ENCODE data around the gene PLXDC1.
"Not testable (repeated sequence)": the region's sequence is repeated elsewhere in the genome, so short reads cannot be mapped to it uniquely, and the experiment has no call there.

The PLXDC1 gene

DNA sequence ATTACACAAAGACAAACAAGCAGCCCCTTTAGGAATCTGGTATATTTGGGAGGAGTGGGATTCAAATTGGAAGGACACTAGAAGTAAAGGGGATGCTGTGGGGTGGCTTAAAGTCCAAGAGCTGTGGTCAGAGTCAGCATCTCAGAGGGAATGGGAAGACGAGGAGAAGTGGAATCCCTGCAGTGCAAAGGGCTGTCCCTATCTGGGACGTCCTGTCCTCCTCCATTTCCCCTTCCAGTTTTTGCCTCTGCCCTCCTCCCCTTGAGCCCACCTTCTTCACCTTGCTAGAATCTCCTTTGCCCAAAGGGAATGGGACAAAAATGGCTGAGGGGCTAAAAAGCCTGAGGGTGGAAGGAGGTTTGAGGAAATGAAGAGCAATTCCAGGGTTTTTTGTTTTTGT, 4.2 kb upstream of the PLXDC1 start:
- DNase-seq (ENCODE audit: low read depth in 2 of 2), result no peak

- peak; percentile 82 to 96 for DNase-seq (ENCODE audit: low read depth in 2 of 2)
Measured at GRCh38 chr17:39153599-39154051, 2.2 kb upstream of the PLXDC1 start.

- DNase-seq (ENCODE audit: low read depth in 2 of 2), result no peak
Measured at GRCh38 chr17:39151943-39152818, 744 bp upstream of the PLXDC1 start.

GRCh38 chr17:39150795-39151149, 665 bp downstream of the PLXDC1 start:
- no peak for DNase-seq (ENCODE audit: low read depth in 2 of 2)

- no peak for DNase-seq (ENCODE audit: low read depth in 2 of 2)
Measured at GRCh38 chr17:39150104-39150634, 1.3 kb downstream of the PLXDC1 start.

- DNase-seq (ENCODE audit: low read depth in 2 of 2), result no peak
Measured at GRCh38 chr17:39147221-39148185, 3.9 kb downstream of the PLXDC1 start.

GRCh38 chr17:39146273-39146672, 5.2 kb downstream of the PLXDC1 start:
- no peak for DNase-seq (ENCODE audit: low read depth in 2 of 2)

GRCh38 chr17:39145143-39145542, 6.3 kb downstream of the PLXDC1 start:
- DNase-seq (ENCODE audit: low read depth in 2 of 2), result no peak

GRCh38 chr17:39144416-39144840, 7.0 kb downstream of the PLXDC1 start:
- no peak for DNase-seq (ENCODE audit: low read depth in 2 of 2)

GRCh38 chr17:39143552-39144093, 7.8 kb downstream of the PLXDC1 start:
- no peak for DNase-seq (ENCODE audit: low read depth in 2 of 2)

DNA sequence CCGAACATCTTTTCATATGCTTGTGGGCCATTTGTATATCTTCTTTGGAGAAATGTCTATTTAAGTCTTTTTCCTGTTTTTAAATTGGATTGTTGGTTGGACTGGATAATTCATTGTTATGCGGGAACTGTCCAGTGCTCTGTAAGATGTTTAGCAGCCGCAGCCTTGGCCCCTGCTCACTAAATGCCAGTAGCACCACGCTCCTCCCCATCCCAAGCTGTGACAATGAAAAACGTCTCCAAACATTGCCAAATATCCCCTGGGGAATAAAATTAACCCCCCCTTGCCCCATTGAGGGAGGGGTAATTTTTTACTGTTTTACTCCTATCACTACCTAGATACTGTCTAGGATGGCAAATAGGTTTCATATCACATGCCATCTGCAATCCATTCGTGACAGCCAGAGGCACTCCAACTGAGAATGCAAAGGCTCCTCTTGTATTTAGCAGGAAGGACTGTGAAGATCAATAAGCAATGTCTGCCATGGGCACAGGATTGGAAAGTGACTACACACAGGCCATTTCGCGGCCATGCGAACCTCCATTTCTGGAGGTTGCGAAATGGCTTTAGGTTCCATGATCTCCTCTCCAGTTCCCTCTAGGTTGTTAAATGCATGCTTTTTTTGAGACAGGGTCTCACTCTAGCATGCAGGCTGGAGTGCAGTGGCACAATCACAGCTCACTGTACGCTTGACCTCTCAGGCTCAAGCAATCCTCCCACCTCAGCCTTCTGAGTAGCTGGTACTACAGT, 9.3 kb downstream of the PLXDC1 start:
- no peak for DNase-seq (ENCODE audit: low read depth in 2 of 2)

DNA sequence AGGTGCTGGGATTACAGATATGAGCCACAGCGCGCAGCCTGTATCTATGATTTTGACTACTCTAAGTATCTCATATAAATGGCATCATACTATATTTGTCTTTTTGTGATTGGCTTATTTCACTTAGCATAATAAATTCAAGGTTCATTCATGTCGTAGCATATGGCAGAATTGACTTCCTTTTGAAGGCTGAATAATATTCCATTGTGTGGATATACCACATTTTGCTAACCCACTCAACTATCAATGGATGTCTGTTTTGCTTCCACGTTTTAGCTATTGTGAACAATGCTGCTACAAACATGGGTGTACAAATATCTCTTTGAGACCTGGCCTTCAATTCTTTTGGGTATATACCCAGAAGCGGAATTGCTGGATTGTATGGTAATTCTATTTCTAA, 10.1 kb downstream of the PLXDC1 start:
- no peak for DNase-seq (ENCODE audit: low read depth in 2 of 2)

- DNase-seq (ENCODE audit: low read depth in 2 of 2), result no peak
Measured at GRCh38 chr17:39139561-39139960, 11.9 kb downstream of the PLXDC1 start.

GRCh38 chr17:39139161-39139511, 12.3 kb downstream of the PLXDC1 start:
- DNase-seq (ENCODE audit: low read depth in 2 of 2), result no peak

- DNase-seq (ENCODE audit: low read depth in 2 of 2), result no peak
Measured at GRCh38 chr17:39138431-39139160, 12.8 kb downstream of the PLXDC1 start.

DNA sequence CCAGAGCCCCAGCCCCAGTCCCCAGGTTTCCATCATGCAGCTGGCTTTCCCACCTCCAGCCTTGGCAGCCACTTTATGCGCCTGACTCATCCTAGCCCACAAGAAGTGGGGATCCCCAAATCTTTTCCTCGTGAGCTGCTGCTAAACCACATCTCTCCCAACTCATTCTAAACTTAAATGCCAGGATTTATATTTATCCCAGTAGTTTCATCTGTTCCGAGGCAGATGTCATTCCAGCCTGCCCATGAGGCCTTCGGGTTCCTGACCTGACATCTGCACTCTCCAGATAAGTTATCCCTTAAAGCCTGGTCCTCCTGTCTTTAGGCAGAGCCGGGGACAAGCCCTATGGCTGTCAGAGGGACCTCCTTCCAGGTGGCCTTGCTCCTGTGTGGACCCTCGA, 16.6 kb downstream of the PLXDC1 start:
- DNase-seq (ENCODE audit: low read depth in 2 of 2), result no peak

- no peak for DNase-seq (ENCODE audit: low read depth in 2 of 2)
Measured at GRCh38 chr17:39132192-39132610, 19.2 kb downstream of the PLXDC1 start.

- no peak for DNase-seq (ENCODE audit: low read depth in 2 of 2)
Measured at GRCh38 chr17:39131616-39132015, 19.8 kb downstream of the PLXDC1 start.

- DNase-seq (ENCODE audit: low read depth in 2 of 2), result no peak
Measured at GRCh38 chr17:39130205-39130604, 21.2 kb downstream of the PLXDC1 start.

DNA sequence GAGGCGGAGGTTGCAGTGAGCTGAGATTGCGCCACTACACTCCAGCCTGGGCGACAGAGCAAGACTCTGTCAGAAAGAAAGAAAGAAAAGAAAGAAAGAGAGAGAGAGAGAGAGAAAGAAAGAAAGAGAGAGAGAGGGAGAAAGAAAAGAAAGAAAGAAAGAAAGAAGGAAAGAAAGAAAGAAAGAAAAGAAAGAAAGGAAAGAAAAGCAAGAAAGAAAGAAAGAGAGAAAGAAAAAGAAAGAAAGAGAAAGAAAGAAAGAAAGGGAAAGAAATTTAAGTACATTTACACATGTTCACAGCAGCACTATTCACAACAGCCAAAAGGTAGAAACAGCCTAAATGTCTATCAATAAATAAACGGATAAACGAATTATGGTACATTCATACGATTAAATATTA, 21.9 kb downstream of the PLXDC1 start:
- not testable (repeated sequence) for DNase-seq (ENCODE audit: low read depth in 2 of 2)

GRCh38 chr17:39126436-39126835, 25.0 kb downstream of the PLXDC1 start:
- DNase-seq (ENCODE audit: low read depth in 2 of 2), result no peak

Measured in stimulated activated CD4-positive, alpha-beta T cell treated with anti-CD3 and anti-CD28 coated beads, Interleukin-4, amount 100 ng/mL, for 48 hours (primary cell).